Nucleus accumbens (tissue), 56 donors: Measurements from ENCODE around the gene OPN4.

Source experiments
- DNase-seq, 56 donors: peaks; one replicate each; lab custom pipeline; 2025; lab: John Stamatoyannopoulos, UW

OPN4 gene

DNA sequence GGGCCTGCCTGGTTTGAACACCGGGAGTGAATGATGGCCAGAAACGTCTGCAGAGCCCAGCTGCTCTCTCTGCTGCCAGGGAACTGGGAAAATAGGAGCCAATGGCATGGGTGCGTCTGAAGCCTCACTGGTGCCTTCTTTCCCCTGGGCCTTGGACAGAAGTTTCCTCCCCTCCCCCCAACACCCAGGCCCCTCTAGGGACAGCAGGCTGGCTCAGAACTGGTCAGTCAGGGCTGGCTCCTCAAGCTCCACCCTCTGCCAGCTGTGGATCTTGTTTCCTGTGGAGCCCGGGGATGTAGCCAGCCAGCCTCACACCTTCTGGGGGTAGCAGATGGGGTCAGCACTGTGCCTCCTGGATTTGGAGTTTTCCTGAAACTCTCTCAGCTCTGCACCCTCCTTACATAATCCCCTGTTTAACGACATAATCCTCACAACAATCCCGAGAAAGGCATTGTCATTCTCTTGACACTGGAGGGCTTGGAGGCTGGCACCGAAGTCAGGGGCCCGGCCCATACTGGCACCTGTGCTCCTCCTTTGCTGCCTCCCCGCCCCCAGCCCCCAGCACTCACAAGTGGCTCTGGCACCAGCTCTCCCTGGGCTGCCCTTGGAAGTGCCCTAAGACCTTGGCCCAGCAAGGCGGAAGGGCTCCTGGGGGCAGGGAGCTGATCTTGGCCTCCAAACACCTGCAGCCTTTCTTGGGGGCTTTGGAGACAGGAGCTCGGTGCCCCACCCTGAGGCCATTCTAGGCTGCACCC, 19.7 kb downstream of the OPN4 start:
- peak in 35 of 56 donors; percentile 13 to 67 (median 32) for DNase-seq

DNA sequence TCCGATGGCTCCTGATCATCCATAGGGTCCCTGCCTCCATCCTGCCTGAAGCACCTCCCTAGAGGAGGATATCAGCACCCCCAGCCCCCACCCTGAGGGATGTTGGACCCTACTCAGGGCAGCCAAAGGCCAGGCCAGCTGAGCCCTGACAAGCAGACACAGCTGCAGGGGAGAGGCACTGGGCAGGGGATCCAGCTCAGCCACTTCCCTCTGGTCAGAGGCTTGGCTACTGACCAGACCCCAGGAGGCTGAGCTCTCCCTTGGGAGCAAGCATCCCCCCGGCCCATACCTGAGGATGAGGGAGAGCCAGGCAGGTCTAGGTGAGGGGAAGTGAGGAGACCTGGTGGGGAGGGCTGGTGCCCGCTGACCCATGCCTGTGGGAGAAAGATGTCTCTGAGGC, 20.6 kb downstream of the OPN4 start:
- peak in 22 of 56 donors; percentile 8 to 52 (median 24) for DNase-seq

GRCh38 chr10:86677374-86677773, 23.0 kb downstream of the OPN4 start:
- no peak for DNase-seq

- peak in 21 of 56 donors; percentile 8 to 60 (median 28) for DNase-seq
These were observed 24.8 kb downstream of the OPN4 start for GRCh38 chr10:86678999-86679792.

- peak in 31 of 56 donors; percentile 3 to 68 (median 31) for DNase-seq
These were observed 26.7 kb downstream of the OPN4 start for GRCh38 chr10:86681047-86681446.

GRCh38 chr10:86681722-86682386, 27.5 kb downstream of the OPN4 start:
- no peak for DNase-seq

- DNase-seq: no peak
These were observed 28.3 kb downstream of the OPN4 start for GRCh38 chr10:86682675-86683074.

- peak in 22 of 56 donors; percentile 9 to 68 (median 29) for DNase-seq
These were observed 30.2 kb downstream of the OPN4 start for GRCh38 chr10:86684331-86685097.

DNA sequence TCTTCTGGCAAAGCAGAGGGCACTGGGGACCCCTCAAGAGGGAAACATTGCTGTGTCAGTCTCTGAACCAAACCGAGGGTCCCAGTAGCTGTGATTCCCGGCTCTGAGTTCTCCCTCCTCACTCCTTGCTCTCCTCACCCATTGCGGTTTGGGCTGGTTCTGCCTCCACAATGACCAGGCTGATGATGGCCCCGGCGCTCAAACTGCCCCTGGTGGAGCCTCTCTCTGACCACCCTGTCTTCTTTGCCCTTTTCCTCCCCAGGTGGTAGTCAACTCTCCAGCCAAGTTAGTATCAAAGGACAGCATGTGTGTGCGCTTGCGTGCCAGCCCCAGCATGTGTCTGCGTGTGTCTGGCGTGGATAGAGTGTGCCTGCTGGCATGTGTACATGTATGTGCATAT, 31.1 kb downstream of the OPN4 start:
- DNase-seq: no peak

GRCh38 chr10:86685893-86686632, 31.7 kb downstream of the OPN4 start:
- DNase-seq: no peak

GRCh38 chr10:86686972-86687371, 32.6 kb downstream of the OPN4 start:
- DNase-seq: no peak

- DNase-seq: no peak
These were observed 33.4 kb downstream of the OPN4 start for GRCh38 chr10:86687750-86688149.

- DNase-seq: peak in 41 of 56 donors; percentile 10 to 72 (median 38)
These were observed 34.1 kb downstream of the OPN4 start for GRCh38 chr10:86688398-86688921.

DNA sequence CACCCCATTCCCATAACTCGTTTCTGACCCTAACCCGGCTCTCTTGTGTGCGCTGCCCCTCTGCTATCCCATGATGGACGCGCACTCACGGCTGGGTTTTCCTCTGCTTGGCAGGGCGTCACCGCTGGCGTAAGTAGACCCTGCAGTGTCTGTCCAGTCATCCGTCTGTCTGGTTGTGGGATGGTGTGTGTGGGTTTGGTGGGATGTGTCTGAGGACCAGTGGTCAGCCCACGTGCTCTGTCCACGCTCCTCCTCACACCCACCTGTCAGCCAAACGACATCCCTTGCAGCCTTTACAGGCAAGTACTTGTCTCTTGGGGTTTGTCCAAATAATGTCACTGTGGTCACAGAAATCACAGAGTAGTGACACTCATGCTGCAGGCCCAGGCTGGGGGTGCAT, 34.8 kb downstream of the OPN4 start:
- no peak for DNase-seq

DNA sequence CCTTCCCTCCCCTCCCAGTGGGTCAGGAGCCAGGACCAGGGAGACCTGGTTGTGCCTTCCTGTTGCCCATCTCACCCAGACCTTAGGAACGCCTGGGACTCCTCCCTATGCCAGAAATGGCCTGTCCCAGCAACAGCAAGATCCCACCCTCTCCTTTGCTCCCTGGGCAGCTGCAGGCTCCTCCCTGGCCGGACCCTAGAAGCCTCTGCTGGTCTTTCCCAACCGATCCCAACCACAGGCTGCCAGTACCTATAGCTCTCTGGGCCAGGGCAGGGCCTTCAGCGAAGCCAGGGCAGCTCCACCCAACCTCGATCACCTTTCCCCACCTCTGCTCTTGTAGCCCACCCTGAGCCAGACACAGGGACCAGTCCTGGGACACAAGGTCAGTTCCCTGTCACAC, 35.9 kb downstream of the OPN4 start:
- DNase-seq: no peak

DNA sequence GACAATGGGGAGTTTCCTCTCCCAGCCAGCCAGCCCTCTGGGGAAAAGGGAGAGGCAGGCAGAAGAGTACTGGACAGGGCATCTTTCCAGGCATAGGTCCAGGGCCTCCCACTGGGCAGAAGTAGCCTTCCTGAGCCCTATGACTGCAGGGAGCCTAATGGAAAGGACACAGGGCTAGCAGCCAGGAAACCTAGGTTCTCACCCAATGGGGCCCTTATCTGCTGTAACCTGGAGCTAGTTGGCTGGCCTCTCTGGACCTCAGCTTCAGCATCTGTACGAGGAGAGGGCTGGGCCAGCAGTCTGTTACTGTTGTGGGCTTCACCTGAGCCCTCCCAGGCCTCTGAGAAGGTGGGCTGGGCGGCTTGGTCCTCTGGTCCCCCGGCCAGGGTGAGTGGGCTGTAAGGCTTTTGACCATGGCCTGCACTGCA, 36.3 kb downstream of the OPN4 start:
- no peak for DNase-seq

- no peak for DNase-seq
These were observed 37.1 kb downstream of the OPN4 start for GRCh38 chr10:86691333-86692022.

DNA sequence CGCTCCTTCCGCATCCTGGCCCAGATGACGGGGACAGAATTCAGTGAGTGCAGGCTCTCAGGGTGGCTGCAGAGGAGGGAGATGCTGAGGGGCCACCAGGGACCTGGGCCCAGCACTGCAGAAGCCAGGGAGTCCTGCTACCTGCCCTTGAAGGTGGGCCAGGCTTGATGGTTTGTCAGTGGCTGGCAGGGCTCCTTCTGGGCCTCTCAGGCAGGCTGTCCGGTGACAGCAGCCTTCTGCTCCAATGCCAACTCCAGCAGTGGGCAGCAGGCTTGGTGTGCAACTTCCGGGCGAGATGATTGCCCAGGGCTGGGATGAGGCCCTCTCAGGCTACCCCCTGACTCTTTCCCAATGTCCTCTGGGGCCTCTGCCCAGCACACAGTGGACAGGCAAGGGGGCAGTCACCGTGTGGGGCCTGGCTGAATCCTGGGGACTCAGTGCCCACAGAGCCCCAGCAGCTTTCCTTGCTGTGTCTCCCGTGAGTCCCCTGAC, 37.7 kb downstream of the OPN4 start:
- DNase-seq: no peak

GRCh38 chr10:86692664-86693063, 38.3 kb downstream of the OPN4 start:
- no peak for DNase-seq
